Lower leg skin (tissue), 3 donors: ENCODE results near the gene ACTR3.

ENCODE experiments used
- POLR2A ChIP-seq, 2 donors: fragments of 450-650 bp; IDR thresholded peaks; one replicate each; pipeline ENCODE4 v1.6.1; 2016 to 2017; ENCODE audit warnings: antibody characterized with exemption in 2 of 2, mild to moderate bottlenecking in 1 of 2, moderate library complexity in 1 of 2
- TF ChIP-seq, protein P1 (sequence below), 3 donors: fragments of 450-650 bp; IDR thresholded peaks; one replicate each; pipeline ENCODE4 v1.5.1; 2016; ENCODE audit warnings: antibody characterized with exemption in 3 of 3, mild to moderate bottlenecking in 3 of 3, moderate library complexity in 2 of 3

- TF ChIP-seq, protein P1, sequence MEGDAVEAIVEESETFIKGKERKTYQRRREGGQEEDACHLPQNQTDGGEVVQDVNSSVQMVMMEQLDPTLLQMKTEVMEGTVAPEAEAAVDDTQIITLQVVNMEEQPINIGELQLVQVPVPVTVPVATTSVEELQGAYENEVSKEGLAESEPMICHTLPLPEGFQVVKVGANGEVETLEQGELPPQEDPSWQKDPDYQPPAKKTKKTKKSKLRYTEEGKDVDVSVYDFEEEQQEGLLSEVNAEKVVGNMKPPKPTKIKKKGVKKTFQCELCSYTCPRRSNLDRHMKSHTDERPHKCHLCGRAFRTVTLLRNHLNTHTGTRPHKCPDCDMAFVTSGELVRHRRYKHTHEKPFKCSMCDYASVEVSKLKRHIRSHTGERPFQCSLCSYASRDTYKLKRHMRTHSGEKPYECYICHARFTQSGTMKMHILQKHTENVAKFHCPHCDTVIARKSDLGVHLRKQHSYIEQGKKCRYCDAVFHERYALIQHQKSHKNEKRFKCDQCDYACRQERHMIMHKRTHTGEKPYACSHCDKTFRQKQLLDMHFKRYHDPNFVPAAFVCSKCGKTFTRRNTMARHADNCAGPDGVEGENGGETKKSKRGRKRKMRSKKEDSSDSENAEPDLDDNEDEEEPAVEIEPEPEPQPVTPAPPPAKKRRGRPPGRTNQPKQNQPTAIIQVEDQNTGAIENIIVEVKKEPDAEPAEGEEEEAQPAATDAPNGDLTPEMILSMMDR (IDR thresholded peaks at IDR 0.05) = no peak
- no peak for TF ChIP-seq POLR2A (IDR thresholded peaks at IDR 0.05)
Measured at GRCh38 chr2:113906647-113907046, 16.8 kb downstream of the ACTR3 start.
